Transverse colon (tissue), 3 donors: ENCODE measurements around the gene GSG1L.

Experiments used
- CTCF ChIP-seq, 5 experiments: fragments of 200-600 bp in 3 of 5; fragments of 450-650 bp in 2 of 5; sonication (generic) in 3 of 5; IDR thresholded peaks; 1 replicate in 2 of 5; 2 replicates in 3 of 5; pipeline ENCODE4 v1.5.1; 2016 to 2017; ENCODE audit warnings: antibody characterized with exemption in 5 of 5, inconsistent platforms in 3 of 5, mild to moderate bottlenecking in 2 of 5, moderate library complexity in 1 of 5
- POLR2A ChIP-seq: fragments of 450-650 bp; IDR thresholded peaks from one replicate; pipeline ENCODE4 v1.6.1; 2016; ENCODE audit warnings: antibody characterized with exemption, mild to moderate bottlenecking, moderate library complexity

- TF ChIP-seq CTCF (IDR thresholded peaks at IDR 0.05) = no peak
- no peak for TF ChIP-seq POLR2A
These were observed 292.2 kb downstream of the GSG1L start for GRCh38 chr16:27771201-27771910.
